Panc1 (cell line): ENCODE results near the gene MS4A7. TPM values are rescaled to one million over a fixed set of nuclear protein-coding genes. Genes with fewer than 3 reads are reported as not detected.

Experiments
- ATAC-seq: fragments of 200-7000 bp; cut with Tn5 transposase; 2 replicates; pipeline ENCODE4 v1.9.1; 2020; ENCODE audit warnings: mild to moderate bottlenecking, moderate library complexity
- BruUV-seq: library from RNA; stranded (reverse); fragments of 400-500 nt; replicated peaks from 2 replicates; lab custom pipeline; 2021; lab: Mats Ljungman, UMichigan
- CTCF ChIA-PET: fragments of 300-600 bp; sonication (Branson Sonifier 250); formaldehyde crosslinking; loops from one replicate; lab custom pipeline; 2022; ENCODE audit warnings: antibody characterized with exemption; lab: Charles Lee
- POLR2A ChIA-PET: fragments of 300-600 bp; sonication (Branson Sonifier 250); formaldehyde crosslinking; loops from one replicate; lab custom pipeline; 2022; ENCODE audit warnings: antibody characterized with exemption; lab: Charles Lee
- DNase-seq: peaks from one replicate; pipeline ENCODE4 v3.0.0-alpha.2; 2010; ENCODE audit warnings: low read depth, low spot score
- H3K27ac ChIP-seq: 2 replicates; pipeline ENCODE4 v1.5.1; 2011; ENCODE audit warnings: mild to moderate bottlenecking, low read length, inconsistent platforms
- H3K27me3 ChIP-seq: fragments of 200-500 bp; sonication (Bioruptor generic); 2 replicates; pipeline ENCODE4 v1.6.0; 2014; ENCODE audit warnings: low read length, inconsistent platforms; ENCODE audit not compliant: control insufficient read depth, insufficient read depth
- H3K36me3 ChIP-seq: fragments of 200-500 bp; sonication (Bioruptor generic); 2 replicates; pipeline ENCODE4 v1.5.1; 2014; ENCODE audit warnings: inconsistent platforms, mild to moderate bottlenecking, low read length, moderate library complexity; ENCODE audit not compliant: control insufficient read depth, insufficient read depth
- H3K4me1 ChIP-seq: 2 replicates; pipeline ENCODE4 v1.5.1; 2011; ENCODE audit warnings: inconsistent platforms, mild to moderate bottlenecking, low read length, moderate library complexity; ENCODE audit not compliant: control insufficient read depth, insufficient read depth
- H3K4me3 ChIP-seq, 2 experiments: 2 replicates each; pipeline ENCODE4 v1.5.1; 2011 to 2012; ENCODE audit warnings: low read depth in 2 of 2, low read length in 2 of 2, mild to moderate bottlenecking in 2 of 2, inconsistent platforms in 1 of 2, moderate library complexity in 1 of 2
- H3K9me3 ChIP-seq: fragments of 200-500 bp; sonication (Bioruptor generic); 2 replicates; pipeline ENCODE4 v1.5.1; 2014; ENCODE audit warnings: low read depth, mild to moderate bottlenecking, inconsistent platforms, low read length, moderate library complexity; ENCODE audit not compliant: control insufficient read depth, insufficient read depth
- POLR2AphosphoS5 ChIP-seq: IDR thresholded peaks from 2 replicates; pipeline ENCODE4 v1.6.1; 2012; ENCODE audit warnings: mild to moderate bottlenecking, low read depth, low read length, moderate library complexity
- SIN3A ChIP-seq: IDR thresholded peaks from 2 replicates; pipeline ENCODE4 v1.6.1; 2012; ENCODE audit warnings: low read depth, mild to moderate bottlenecking, low read length, moderate library complexity, borderline replicate concordance; ENCODE audit not compliant: insufficient read depth
- TCF7L2 ChIP-seq: IDR thresholded peaks from 2 replicates; pipeline ENCODE4 v1.6.1; 2011; ENCODE audit warnings: mild to moderate bottlenecking, low read depth, low read length, inconsistent platforms
- in situ Hi-C: cut with HindIII; loops from 2 replicates; pipeline ENCODE4 v1.10.0; 2016; ENCODE audit warnings: low sequenced_read_pairs, low pct_unique_long_range_greater_than_20kb
- intact Hi-C: fragments of 100-400 bp; cut with micrococcal nuclease; formaldehyde crosslinking; loops from one replicate; pipeline ENCODE4 v1.10.0; 2022; ENCODE audit not compliant: unreplicated experiment
- total RNA-seq: library from RNA; stranded (reverse); gene quantifications from one replicate; pipeline ENCODE4 v1.2.1, GENCODE V29; 2021; ENCODE audit not compliant: unreplicated experiment
- TF ChIP-seq, protein P1 (sequence below): fragments of 450-650 bp; IDR thresholded peaks from 2 replicates; pipeline ENCODE4 v1.5.1; 2017; ENCODE audit warnings: mild to moderate bottlenecking
- TF ChIP-seq, protein P2 (sequence below), 2 experiments: IDR thresholded peaks; 2 replicates each; pipeline ENCODE4 v1.6.1; 2011 to 2012; ENCODE audit warnings: low read depth in 2 of 2, control low read depth in 1 of 2, low read length in 1 of 2, mild to moderate bottlenecking in 1 of 2, moderate library complexity in 1 of 2; ENCODE audit not compliant: insufficient read depth in 1 of 2

Gene MS4A7
- total RNA-seq, 1 experiment from 2014 or later, result 0.23 TPM

DNA sequence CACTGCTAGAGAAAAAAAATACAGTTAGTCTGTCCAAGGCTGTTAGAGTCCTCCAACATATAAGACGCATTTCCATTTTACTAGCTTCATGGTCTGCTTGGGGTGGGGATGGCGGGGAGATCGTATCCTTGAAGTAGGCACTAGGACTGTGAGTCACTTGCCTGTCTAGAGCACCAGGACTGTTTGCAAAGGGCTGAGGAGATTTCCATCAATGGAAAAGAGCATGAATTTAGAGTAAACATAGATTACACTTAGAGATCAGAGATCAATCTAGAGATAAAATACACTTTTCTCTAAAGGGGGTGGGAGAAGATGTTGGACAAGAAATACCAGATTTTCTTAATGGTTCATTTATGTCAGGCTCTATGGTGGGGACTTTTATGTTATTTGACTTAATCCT lies 1.7 kb upstream of the MS4A7 start:
- intact Hi-C loops, result no loop called here
- no peaks in the 10 kb centered on the region for H3K27me3 ChIP-seq
- no peak overlapping the region for H3K27ac ChIP-seq

DNA sequence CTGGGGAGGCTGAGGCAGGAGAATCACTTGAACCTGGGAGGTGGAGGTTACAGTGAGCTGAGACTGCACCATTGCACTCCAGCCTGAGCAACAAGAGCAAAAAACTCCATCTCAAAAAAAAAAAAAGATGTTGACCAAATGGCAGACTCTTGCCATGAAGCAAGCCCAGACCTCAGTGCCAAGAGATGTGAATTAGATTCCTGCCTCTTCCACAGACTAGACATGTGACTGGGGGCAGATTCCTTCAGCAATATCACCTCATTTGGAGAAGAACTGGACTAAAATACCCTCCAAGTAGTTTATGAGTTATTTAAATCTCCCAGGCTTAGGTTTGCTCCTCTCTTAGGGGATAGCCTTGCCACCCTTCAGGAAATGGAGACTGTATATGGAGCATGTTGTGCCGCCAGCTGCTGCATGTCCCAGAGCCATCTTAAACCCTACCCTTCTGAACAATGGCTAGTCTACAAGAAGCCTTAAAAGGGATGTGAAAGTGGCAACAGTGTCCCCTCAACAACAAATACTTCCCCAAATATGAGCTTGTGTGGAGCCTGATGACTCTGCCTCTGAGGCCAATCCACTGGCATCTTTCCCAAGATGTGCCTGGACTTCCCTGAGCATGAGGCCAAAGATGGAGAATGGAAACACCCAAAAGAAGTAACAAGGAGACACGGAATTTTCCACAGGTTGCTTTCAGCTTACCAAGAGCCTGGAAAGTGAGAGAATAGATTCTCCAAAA lies 763 bp upstream of the MS4A7 start:
- TF ChIP-seq TCF7L2 (no peak), SIN3A (no peak), POLR2AphosphoS5 (no peak)
- TF ChIP-seq, protein P1, sequence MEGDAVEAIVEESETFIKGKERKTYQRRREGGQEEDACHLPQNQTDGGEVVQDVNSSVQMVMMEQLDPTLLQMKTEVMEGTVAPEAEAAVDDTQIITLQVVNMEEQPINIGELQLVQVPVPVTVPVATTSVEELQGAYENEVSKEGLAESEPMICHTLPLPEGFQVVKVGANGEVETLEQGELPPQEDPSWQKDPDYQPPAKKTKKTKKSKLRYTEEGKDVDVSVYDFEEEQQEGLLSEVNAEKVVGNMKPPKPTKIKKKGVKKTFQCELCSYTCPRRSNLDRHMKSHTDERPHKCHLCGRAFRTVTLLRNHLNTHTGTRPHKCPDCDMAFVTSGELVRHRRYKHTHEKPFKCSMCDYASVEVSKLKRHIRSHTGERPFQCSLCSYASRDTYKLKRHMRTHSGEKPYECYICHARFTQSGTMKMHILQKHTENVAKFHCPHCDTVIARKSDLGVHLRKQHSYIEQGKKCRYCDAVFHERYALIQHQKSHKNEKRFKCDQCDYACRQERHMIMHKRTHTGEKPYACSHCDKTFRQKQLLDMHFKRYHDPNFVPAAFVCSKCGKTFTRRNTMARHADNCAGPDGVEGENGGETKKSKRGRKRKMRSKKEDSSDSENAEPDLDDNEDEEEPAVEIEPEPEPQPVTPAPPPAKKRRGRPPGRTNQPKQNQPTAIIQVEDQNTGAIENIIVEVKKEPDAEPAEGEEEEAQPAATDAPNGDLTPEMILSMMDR, result no peak
- TF ChIP-seq, protein P2, sequence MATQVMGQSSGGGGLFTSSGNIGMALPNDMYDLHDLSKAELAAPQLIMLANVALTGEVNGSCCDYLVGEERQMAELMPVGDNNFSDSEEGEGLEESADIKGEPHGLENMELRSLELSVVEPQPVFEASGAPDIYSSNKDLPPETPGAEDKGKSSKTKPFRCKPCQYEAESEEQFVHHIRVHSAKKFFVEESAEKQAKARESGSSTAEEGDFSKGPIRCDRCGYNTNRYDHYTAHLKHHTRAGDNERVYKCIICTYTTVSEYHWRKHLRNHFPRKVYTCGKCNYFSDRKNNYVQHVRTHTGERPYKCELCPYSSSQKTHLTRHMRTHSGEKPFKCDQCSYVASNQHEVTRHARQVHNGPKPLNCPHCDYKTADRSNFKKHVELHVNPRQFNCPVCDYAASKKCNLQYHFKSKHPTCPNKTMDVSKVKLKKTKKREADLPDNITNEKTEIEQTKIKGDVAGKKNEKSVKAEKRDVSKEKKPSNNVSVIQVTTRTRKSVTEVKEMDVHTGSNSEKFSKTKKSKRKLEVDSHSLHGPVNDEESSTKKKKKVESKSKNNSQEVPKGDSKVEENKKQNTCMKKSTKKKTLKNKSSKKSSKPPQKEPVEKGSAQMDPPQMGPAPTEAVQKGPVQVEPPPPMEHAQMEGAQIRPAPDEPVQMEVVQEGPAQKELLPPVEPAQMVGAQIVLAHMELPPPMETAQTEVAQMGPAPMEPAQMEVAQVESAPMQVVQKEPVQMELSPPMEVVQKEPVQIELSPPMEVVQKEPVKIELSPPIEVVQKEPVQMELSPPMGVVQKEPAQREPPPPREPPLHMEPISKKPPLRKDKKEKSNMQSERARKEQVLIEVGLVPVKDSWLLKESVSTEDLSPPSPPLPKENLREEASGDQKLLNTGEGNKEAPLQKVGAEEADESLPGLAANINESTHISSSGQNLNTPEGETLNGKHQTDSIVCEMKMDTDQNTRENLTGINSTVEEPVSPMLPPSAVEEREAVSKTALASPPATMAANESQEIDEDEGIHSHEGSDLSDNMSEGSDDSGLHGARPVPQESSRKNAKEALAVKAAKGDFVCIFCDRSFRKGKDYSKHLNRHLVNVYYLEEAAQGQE (IDR thresholded peaks at IDR 0.05; ENCODE audit: insufficient read depth in 1 of 2, low read depth in 2 of 2, low read length in 1 of 2), result no peak
- ChIA-PET CTCF (no interaction called here), POLR2A (no interaction called here)
- BruUV-seq, result no TSS peak
- Histone ChIP-seq H3K4me1 (no peaks in the 10 kb centered on the region), H3K27me3 (no peaks in the 10 kb centered on the region), H3K4me3 (no peak overlapping the region), H3K27ac (peak overlapping the region; percentile 29; the same call in 1 of the 2 replicates), H3K9me3 (no peaks in the 10 kb centered on the region), H3K36me3 (no peaks in the 10 kb centered on the region)
- in situ Hi-C loops, result no loop called here
- ATAC-seq (no peak), DNase-seq (no peak)
- intact Hi-C loops, result no loop called here

More for the DNA sequence above, 1.7 kb upstream of the MS4A7 start:
- DNase-seq, result no peak
- ChIA-PET POLR2A (no interaction called here), CTCF (no interaction called here)
- H3K4me1 ChIP-seq, result peaks cover 4% of the 10 kb centered on the region
- no peak for ATAC-seq
- H3K9me3 ChIP-seq, result no peaks in the 10 kb centered on the region
- in situ Hi-C loops, result no loop called here
- BruUV-seq, result no TSS peak
- H3K4me3 ChIP-seq, result no peak overlapping the region
- no peaks in the 10 kb centered on the region for H3K36me3 ChIP-seq
- TF ChIP-seq, protein P1, result no peak
- TF ChIP-seq SIN3A (no peak), TCF7L2 (no peak), POLR2AphosphoS5 (no peak)
- TF ChIP-seq, protein P2 (IDR thresholded peaks at IDR 0.05; ENCODE audit: insufficient read depth in 1 of 2, low read depth in 2 of 2, low read length in 1 of 2), result no peak
